Hematopoietic multipotent progenitor cell treated with erythropoietin and hydrocortisone succinate and interleukin-3 and kit ligand, for 8 days (in vitro differentiated cells): ENCODE data around the gene MAN1C1.
A peak's percentile ranks its signal among the peaks of the same experiment; 100 is the strongest.

Source experiments
- DNase-seq: peaks from one replicate; pipeline ENCODE4 v3.0.0-alpha.2; 2015

MAN1C1 gene

DNA sequence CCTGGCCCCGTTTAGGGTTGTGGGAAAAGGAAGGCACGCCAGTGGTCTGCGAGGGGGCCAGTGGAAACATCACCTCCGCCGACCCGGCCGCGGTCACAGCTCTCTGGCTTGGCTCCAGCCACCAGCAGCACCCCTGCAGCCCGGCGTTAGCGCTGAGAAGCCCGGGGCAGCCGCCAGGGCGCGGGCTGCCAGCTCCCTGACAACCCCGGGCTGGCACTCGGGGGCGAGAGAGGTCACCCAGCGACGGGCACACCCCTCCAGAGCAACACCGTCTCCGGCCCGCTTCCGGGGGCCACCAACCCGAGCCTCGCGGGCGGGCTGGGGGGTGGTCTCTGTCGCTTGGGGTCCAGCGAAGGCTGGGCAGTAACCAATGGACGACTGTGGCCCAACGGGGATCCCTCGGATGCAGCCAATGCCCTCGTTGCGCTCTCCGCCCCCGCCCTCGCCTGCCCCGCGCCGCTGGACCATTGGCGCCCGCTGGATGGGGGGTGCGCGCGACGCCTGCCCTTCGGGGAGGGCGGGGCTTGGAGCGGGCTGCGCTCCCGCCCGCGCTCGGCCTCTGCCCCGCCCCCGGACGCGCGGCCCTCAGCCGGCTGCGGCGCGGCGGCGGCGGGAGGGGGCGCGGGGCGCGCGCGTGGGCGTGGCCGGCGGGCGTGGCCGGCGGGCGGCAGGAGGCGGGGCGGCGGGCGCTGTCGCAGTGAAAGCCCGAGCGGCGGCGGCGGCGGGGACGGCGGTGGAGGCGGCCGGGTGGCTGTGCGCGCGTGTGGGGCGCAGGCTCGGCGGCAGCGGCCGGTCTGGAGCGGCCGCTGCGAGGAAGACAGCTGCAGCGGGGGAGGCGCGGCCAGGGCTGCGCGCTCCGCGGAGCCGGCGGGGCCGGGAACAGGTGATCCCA is at the start of gene MAN1C1:
MAN1C1 (plus strand) TSS at position 697 of the 892 bp plus-strand sequence. CDS start 1,007 bp downstream, outside the sequence.
- DNase-seq: peak; percentile 84

DNA sequence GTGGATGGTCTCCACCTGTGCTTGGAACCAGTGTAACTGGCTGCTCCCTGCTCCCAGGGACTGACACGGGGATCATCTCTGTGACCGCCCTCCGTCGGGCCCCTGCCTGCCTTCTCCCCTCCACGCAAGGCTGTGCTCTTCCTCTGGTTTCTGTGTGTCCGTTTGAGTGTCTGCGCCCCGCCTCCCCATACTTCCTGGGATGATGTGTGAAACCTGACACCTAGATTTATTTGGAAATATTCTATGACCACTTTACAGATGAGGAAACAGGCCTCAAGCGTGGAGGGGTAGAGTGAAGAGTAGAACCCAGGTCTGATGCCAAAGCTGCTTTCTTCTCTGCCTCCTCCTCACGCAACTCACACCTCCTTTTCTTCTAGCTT is 48.9 kb upstream of the MAN1C1 start:
- no peak for DNase-seq

DNA sequence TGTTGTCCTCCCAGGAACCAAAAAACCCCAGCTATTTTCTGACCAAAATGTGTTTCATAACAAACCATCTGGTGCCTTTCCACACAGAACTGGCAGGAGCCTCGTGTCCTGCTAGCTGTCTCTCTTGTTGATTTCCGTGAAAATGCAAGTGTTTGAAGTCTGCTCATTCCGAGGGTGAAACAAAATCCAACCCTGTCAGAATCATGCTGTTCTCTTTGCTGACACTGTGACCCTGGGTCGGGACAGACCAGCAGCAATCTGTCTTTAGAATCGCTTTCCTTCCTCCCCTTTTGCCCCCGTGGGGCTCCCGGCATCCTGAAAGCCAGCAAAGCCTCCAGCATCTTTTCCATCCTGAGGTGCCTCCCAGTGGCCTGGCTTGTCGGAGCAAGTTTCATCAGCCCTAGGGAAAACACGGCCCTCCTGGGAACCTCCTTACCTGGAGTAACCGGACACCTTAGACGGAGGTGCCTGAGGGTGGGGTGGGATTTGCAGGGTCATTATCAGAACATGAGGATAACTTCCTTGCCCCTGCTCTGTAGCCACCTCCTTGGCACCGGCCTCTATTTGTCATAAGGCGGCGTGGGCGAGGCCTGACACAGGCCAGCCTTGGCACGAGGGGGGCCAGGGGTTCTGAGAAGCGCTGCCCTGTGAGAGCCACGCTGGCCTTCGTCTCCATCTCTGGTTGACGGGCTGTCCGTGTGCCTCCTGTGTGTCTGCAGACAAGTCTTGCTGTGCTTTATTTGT is 48.3 kb upstream of the MAN1C1 start:
- DNase-seq: no peak

DNA sequence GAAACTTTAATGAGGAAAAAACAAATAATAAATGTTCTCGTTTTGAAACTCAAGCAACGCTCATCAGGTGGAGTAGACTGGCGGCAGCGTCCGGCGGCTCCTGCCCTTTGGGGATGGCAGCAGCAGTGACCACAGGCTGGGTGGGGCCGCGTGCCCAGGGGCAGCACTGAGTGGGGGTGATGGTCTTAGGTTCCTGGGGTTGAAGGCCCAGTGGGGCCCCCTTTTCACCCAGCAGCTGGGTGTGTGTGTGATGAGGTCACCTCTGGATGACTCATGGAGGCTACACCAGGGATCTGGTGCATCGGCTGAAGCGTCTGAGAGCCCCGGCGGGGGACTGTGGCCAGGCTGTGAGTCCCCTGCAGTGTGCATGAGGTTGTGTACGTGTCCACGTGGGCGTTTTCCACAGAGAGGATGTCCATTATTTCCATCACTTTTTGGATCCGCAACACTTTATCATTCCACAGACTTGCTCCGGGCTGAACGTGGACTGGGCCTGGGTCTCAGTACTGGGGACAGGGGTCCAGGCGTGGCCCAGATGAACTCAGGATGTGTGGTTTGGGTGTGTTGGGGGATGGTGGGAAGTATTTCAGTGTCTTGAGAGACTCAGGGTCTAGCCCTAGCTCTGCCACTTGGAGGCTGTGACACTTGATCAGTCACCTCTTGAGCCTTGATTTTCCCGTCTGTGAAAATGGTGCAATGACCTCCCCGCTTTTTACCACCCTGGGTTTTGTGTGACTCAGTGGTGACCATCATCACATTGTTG is 47.6 kb upstream of the MAN1C1 start:
- DNase-seq: no peak

DNA sequence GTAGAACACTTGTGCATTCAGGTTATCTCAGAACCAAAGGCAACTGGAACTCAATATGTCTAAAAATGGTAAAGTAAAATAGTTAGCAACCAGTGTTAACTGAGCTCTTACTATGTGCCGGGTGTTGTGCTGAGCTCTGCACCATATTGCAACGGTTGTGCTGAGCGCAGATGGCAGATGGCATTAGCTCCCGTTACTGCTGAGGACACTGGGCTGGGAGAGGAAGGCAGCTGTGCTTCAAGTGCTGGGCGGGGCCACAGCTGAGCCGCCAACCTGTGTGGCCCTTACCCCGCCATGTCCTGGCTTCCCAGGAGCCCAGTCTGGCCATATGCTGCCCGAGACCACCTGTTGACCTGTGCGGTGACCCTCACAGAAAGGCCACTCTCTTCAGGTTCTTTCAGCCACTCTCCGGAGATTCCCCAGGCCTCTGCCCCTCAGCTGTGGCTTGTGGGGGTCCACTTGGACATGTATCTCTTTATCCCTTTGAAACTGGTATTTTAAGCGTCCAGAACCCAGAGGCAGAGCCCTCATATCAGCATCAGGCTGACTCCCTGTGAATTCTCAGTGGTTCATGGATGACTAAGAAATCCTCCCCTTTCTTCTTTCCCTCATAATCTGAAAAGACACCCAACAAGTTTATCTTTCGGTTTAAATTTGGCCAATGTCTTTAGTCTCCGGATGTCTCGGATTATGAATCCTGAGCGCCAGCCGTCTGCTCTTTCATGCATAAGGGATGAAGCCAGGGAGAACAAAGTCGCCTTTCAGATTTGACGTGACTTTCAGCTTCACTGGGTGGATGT is 46.8 kb upstream of the MAN1C1 start:
- DNase-seq: no peak

DNA sequence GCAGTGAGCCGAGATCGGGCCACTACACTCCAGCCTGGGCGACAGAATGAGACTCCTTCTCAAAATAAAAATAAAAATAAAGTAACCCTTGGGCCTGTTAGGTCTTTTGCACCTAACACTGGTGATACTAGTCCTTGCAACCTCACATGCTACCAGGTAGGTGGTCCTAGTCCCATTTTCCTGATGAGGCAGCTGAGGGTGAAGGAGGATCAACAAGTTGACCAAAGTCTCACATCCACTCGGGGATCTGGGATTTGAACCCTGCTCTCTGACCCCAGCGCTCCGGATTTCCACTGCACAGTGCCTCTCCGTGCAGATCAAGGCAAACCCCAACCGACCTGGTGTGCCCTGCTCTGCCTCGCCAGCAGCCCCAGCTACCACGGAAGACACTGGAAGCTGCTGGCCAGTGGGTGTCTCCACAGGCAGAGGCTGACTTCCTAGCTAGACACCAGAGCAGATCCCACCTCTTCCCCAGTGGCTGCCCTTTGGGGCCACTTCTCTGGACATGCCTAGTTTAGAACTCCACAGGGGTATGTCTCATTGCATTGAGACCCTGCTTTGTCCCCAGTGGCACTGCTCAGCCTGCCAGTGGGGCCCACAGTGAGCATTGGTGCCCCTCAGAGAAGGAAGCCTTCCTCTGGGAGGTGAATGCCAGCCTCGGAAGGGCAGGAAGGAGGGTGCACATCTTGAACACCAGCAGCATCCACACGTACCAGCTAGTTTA is 45.6 kb upstream of the MAN1C1 start:
- DNase-seq: no peak

DNA sequence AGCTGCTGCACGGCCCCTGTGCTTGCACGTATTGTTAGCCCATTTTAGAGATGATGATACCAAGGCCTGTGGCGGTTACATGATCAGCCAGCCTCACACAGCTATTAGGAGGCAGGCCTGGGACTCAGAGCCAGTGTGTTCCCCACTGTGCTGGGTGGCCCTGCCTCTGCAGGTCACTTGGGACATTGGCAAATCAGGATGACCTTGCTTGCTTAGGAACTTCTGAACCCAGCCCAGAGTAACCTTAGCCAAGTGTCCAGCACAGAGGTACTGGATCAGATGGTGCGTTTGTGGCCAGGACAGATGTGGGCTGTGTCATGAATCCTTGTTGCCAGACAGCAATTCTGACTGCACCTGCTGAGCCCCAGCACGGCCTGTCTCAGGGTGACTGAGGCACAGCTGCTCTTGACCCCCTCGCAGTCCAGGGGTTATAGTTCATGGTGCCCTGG is 45.0 kb upstream of the MAN1C1 start:
- DNase-seq: no peak

DNA sequence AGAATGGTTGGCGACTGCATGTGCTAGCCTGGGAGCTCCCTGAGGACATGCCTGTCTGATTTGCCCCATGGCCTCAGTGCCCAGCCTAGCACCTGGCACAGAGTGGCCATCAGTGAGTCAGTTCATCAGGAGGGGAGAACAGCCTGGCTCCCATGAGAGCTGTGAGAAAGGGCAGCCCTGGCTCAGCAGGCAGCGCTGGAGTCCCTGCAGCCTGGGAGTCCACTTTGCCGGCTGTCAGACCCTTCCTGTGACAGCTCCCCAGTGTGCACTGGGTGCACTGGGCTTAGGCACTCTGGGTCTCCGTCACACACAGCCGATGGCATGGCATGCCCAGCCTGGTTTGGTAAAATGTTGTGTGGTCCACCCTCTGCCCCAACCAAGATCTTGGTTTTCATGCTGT is 44.5 kb upstream of the MAN1C1 start:
- DNase-seq: no peak

DNA sequence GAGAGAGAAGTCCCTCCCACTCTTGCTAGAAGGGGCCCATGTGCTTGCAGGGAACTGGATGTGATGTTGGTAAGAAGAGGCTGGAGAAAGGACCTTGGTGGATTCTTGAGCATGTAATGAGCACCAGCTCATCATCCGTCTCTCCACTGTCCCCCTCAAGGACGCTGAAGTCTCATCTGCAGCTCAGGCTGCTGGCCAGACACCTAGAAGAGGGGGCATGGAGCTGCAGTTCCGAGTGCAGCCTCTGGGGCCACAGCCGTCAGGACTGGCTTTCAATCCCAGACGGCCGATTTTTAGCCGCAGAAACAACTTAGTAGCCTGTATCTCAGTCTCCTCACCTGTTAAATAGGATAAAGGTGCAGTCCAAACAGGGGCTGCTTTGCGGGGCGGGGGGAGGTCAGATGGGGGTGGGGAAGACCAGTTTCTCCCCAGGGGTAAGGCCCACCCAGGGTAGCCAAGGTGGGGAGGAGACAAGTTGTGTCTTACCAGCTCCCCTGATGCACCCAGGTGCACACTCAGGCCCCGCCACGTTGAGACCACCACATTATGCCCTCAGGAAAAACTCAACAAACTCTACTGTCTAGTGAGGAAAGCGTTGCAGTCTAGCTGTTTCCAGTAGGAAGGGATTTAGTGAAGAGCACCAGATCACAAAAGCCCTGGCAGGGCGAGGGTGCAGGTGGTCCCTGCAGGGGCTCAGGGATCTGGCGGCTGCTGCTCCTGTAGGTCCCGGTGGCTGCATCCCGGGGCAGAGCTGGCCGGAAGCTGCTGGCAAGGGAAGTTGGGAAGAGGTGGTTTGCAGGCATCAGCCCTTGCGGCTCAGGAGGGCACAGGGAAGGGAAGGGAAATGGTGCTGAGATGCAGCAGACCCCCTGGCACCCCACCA is 43.6 kb upstream of the MAN1C1 start:
- DNase-seq: peak; percentile 52

DNA sequence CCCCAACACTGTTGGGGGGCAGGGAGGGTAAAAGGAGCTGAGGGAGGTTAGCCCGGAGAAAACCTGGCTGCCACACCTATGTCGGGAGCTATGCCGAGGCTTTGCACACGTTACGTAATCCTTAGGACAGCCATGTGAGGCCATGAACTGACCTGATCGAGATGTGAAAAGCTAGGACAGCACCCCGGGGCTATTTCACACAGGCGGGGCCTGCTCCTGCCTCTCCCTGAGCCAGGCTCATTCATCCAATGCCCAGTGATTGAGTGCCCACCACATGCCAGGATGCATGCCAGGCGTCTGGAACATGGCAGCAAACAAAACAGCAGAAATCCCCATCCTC is 43.0 kb upstream of the MAN1C1 start:
- no peak for DNase-seq

DNA sequence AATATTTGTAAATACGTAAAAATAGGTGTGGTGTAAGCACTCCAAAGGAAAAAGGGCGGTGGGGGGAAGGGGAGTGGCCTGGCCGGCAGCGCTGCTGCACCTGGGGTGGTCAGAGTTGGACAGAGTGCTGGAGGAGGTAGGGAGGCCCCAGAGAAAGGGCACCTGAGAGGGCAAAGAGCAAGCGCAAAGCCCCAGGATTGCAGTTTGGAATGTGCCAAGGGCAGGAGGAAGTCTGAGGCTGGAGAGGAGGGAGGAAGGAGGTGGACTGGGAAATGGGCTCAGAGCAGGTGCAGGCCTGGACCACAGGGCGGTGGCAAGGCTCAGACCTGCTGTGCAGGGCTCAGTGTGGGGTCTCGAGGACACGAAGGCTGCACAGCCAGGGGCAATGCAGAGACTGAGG is 42.6 kb upstream of the MAN1C1 start:
- no peak for DNase-seq

DNA sequence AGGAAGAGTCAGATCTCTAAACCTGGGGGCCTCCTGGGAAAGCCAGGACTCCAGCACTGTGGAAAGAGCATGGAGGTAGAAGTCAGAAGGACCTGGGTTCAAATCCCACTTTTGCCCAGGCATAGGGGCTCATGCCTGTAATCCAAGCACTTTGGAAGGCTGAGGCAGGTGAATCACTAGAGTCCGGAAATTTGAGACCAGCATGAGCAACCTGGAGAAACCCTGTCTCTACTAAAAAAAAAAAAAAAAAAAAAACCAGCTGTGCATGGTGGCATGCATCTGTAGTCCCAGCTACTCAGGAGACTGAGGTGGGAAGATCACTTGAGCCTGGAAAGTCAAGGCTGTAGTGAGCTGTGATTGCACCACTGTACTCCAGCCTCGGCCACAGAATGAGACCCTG is 41.4 kb upstream of the MAN1C1 start:
- no peak for DNase-seq

DNA sequence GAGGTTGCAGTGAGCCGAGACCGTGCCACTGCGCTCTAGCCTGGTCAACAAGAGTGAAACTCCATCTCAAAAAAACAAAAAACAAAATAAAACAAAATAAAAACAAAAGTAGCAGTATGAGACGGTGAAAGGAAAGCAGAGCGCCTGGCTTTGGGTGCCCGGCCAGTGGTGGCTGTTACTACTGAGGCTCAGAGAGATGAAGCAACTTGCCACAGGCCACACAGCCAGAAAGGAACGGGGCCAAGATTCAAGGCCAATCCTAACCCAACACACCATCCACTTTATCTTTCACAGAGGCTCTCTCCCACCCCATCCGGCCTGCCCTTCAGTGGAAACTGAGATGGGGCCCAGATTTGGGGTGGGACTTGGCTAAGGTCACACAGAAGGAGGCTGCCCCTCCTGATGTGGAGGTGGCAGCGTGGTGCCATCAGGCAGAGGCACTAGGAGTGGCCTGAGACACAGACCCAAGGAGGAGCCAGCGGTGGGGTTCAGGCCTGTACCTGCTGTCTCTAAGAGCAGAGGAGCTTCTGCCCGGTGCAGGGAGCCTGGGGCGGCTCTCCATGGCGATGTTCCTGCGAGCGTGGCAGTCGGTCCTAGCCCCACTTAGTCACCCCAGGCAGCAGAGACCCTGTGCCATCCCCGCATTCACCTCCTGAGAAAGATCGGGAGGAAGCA is 40.0 kb upstream of the MAN1C1 start:
- DNase-seq: no peak

DNA sequence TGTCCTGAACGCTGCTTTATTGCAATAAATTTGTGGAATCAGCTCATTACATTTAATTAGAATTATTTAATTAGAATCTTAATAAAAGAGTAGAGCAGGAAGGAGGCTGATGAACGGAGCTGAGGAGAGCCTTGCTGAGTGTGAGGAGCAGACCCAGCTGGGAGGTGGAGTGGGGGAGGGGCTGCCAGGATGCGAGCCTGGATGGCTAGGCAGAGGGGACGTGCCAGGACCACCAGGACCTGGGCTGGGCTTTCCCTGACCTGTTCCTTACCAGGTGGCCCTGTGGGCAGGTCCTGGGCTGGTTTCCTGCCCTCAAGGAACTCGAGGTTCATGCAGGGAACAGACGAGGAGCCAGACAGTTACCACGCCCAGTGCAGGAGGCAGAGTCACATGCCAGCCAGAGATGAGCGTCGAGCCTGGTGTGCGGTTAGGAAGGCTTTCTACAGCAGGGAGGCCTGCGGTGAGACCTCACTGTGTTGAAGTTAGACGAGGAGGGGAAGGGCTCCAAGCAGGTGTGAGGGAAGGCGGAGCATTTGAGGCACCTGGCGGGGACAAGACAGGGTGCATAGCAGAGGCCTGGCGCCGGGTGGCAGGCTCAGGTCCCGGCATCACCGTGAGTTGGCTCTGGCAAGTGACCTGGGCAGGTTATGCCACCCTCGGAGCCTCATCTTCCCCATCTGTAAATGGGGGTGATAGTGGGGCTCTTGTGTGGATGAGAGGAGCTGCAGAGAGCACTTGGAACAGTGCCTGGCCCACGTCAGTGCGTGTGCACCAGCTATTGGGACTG is 39.3 kb upstream of the MAN1C1 start:
- DNase-seq: no peak

DNA sequence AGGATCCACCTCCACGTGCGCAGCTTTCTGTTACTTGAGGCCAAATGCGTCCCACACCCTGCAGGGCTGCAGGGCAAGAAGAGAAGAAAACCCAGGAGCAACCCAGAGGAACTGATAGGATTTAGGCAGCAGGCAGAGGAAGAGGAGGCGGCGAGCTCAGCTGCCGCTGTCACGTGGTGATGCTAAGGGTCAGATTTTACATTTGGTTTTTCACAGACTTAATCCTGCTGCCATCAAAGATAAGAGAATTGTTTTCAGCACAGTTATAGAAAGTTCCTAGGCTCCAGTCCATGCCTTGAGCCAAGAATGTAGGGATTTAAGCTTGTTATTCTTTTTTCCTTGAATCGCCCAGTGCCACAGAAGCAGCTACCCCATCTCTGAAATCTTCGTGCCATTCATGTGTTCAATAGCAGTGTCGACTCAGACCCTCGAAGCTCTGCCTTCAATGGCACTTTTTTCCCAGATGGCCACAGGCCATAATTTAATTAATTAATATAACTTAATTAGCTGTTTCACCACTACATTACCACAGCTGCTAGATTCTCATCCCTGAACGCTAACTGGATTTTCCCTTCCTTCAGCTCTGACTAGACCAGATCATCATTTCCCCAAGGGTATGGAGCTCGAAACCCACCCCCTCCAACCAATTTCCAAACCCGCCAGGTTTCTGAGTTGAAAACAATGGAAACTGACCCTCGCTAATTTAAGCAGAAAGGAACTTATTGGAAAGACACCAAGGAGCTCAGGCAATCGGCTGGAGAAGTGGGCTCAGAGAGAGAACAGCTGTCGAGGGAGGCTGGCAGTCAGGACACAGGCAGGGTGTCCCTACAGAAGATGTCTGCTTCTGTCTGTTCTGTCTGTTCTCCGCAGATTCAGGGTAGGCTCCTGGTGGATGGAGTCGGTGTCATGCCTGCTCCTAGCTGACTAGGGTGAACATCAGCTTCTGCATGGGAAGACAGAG is 37.0 kb upstream of the MAN1C1 start:
- DNase-seq: no peak

DNA sequence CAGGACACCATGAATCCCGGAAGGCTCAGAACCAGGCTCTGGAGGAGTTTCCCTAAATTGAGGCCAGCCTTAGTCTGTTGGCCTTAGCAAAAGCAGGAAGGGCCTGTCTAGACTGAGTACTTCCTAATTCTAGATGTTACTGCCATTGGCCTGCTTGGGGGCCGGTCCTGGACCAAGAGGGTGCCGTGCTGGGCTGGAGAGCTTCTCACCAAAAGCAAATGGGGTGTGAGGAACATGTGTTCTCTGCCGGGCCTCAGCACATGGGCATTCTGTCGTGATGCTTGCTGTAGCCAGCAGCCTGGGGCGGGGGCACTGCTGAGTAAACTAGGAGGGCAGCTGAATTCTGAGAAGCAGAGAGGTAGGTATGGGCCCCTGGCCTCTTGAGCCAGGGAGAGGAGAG is 35.7 kb upstream of the MAN1C1 start:
- no peak for DNase-seq

DNA sequence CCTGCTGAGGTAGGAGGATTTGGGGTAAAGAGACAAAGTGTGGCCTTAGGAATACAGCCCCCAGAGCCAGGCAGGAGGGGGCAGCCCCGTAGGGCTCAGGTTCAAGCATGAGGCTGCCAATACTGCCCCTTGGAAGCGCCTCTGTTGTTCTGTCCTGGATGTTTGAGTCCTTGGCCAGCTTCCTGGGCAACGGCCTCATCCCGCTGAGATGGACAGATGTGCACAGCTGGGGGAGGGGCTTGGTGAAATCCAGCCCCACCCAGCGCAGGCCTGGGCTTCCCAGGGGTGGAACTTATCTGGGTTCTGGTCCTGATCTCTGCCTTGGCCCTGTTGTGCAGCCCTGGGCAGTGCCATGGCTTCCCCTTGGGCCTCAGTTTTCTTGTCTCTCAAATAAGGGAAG is 34.8 kb upstream of the MAN1C1 start:
- no peak for DNase-seq
